ENCODE data around the gene EFCAB8.

EFCAB8 gene

DNA sequence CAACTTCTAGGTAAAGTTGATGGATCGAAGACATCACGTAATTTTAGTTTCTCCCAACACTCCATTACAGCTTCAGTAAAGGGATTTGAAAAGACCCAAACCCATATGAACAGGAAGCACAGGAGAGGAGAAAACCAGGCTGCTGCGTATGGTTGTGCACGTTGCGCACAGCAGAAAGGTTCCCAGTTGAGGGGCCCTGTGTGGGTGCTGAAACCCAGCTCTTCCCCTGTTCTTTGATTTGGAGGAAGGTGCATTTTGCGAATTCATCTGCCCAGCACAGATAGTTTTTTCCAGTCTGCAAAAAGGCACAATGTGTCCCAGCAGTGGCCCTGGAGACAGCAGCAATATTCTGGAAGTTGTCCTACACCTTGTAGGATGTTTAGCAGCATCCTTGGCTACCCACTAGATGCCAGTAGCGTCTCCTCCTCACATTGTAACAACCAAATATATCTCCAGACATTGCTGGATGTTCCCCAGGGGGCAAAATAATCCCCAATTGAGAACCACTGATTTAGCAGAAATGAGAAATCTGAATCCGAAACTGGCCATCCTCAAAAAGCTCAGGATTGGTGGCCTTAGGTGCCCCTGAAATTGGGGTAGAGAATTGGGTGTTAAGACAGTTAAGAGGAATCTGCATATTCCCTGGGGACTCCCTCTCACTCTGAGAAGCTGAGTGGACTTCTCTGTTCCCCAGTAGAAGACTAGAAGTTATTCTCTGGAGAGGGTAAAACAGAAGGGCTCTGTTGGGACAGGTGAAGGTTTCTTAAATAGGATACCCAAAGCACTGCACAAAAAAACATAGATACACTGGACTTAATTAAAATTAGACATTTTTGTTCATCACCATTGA is 133.3 kb downstream of the EFCAB8 start:
- ATAC-seq (ENCODE audit: insufficient read depth, low read depth), result no peak
- Histone ChIP-seq H3K36me3 (ENCODE audit: insufficient read depth, low read length) (no peaks in the 10 kb centered on the region), H3K27me3 (ENCODE audit: insufficient read depth, low read length, poor library complexity) (no peaks in the 10 kb centered on the region), H3K79me2 (ENCODE audit: insufficient read depth, low read length) (no peaks in the 10 kb centered on the region), H2AFZ (ENCODE audit: low read depth, low read length) (no peak overlapping the region), H3K9me3 (ENCODE audit: insufficient read depth, low read length, severe bottlenecking) (peaks cover 15% of the 10 kb centered on the region), H3K4me2 (ENCODE audit: insufficient read depth, low read length) (no peak overlapping the region), H3K9ac (ENCODE audit: low read depth, low read length) (no peak overlapping the region), H3K4me3 (ENCODE audit: low read depth in 1 of 2, low read length in 2 of 2) (no peak overlapping the region), H3K4me1 (ENCODE audit: insufficient read depth, low read length) (peaks cover 8% of the 10 kb centered on the region), H3K27ac (ENCODE audit: low read length) (no peak overlapping the region), H4K20me1 (ENCODE audit: insufficient read depth, low read length) (no peaks in the 10 kb centered on the region)
- DNase-seq, result no peak
- no peak for TF ChIP-seq EZH2 (IDR thresholded peaks at IDR 0.05; ENCODE audit: borderline replicate concordance, low read depth, low read length, severe bottlenecking)
- TF ChIP-seq, protein P1, sequence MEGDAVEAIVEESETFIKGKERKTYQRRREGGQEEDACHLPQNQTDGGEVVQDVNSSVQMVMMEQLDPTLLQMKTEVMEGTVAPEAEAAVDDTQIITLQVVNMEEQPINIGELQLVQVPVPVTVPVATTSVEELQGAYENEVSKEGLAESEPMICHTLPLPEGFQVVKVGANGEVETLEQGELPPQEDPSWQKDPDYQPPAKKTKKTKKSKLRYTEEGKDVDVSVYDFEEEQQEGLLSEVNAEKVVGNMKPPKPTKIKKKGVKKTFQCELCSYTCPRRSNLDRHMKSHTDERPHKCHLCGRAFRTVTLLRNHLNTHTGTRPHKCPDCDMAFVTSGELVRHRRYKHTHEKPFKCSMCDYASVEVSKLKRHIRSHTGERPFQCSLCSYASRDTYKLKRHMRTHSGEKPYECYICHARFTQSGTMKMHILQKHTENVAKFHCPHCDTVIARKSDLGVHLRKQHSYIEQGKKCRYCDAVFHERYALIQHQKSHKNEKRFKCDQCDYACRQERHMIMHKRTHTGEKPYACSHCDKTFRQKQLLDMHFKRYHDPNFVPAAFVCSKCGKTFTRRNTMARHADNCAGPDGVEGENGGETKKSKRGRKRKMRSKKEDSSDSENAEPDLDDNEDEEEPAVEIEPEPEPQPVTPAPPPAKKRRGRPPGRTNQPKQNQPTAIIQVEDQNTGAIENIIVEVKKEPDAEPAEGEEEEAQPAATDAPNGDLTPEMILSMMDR (IDR thresholded peaks at IDR 0.05; ENCODE audit: borderline replicate concordance, extremely low read depth, low read length, poor library complexity, severe bottlenecking), result peak; percentile 17

DNA sequence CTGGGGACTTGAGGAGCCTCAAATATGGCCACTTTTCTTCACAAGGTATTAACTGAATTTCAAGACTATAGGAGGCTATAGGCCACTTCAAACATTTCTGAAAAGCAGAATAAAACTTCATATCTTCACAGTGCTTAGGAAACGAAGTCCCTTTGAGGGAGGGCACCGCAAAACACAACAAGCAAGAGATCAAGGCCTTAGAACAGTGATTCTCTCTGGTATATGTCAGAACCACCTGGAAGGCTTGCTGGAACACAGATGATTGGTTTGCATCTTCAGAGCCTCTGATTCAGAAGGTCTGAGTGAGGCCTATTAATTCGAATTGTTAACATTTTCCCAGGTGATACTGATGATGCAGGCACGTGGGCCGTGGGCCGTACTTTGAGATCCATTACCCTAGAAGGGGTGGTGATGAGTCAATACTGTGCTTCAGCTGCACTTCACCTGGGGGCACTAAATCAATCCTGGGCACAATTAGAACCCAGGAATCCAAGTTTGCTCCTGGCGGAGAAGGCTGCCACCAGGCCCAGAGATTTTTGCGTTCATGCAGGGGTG is 134.8 kb downstream of the EFCAB8 start:
- peaks cover 8% of the 10 kb centered on the region for H3K4me1 ChIP-seq (ENCODE audit: insufficient read depth, low read length)
- H4K20me1 ChIP-seq (ENCODE audit: insufficient read depth, low read length), result no peaks in the 10 kb centered on the region
- no peaks in the 10 kb centered on the region for H3K79me2 ChIP-seq (ENCODE audit: insufficient read depth, low read length)
- TF ChIP-seq, protein P1 (IDR thresholded peaks at IDR 0.05; ENCODE audit: borderline replicate concordance, extremely low read depth, low read length, poor library complexity, severe bottlenecking), result no peak
- no peak for TF ChIP-seq EZH2 (IDR thresholded peaks at IDR 0.05; ENCODE audit: borderline replicate concordance, low read depth, low read length, severe bottlenecking)
- no peaks in the 10 kb centered on the region for H3K27me3 ChIP-seq (ENCODE audit: insufficient read depth, low read length, poor library complexity)
- peaks cover 15% of the 10 kb centered on the region for H3K9me3 ChIP-seq (ENCODE audit: insufficient read depth, low read length, severe bottlenecking)
- H3K4me2 ChIP-seq (ENCODE audit: insufficient read depth, low read length), result no peak overlapping the region
- H3K36me3 ChIP-seq (ENCODE audit: insufficient read depth, low read length), result no peaks in the 10 kb centered on the region
- H2AFZ ChIP-seq (ENCODE audit: low read depth, low read length), result no peak overlapping the region
- H3K27ac ChIP-seq (ENCODE audit: low read length), result no peak overlapping the region
- no peak overlapping the region for H3K9ac ChIP-seq (ENCODE audit: low read depth, low read length)
- no peak overlapping the region for H3K4me3 ChIP-seq (ENCODE audit: low read depth in 1 of 2, low read length in 2 of 2)
- ATAC-seq (ENCODE audit: insufficient read depth, low read depth) (no peak), DNase-seq (no peak)

DNA sequence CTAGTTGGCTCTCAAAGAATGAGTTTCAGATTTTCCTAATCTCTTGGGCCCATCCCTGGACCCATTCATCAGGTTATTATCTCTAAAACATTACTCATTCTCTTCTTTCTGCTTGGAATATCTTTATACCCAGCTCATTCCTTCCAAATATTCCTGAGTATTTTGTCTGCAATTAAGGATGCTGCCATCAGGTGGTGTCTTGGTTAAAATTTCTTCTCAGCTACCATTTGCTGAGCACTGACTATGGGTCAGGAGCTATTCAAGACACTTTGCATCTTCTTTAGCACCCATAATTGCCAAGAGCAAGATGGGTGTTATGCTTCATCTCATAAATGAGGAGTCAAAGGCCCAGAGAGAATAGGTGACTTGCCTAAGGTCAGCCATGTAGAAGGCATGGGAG is 137.1 kb downstream of the EFCAB8 start:
- H3K9ac ChIP-seq (ENCODE audit: low read depth, low read length), result no peak overlapping the region
- no peak overlapping the region for H3K27ac ChIP-seq (ENCODE audit: low read length)
- H2AFZ ChIP-seq (ENCODE audit: low read depth, low read length), result no peak overlapping the region
- H3K9me3 ChIP-seq (ENCODE audit: insufficient read depth, low read length, severe bottlenecking), result peaks cover 15% of the 10 kb centered on the region
- H3K4me2 ChIP-seq (ENCODE audit: insufficient read depth, low read length), result no peak overlapping the region
- no peaks in the 10 kb centered on the region for H3K27me3 ChIP-seq (ENCODE audit: insufficient read depth, low read length, poor library complexity)
- no peak overlapping the region for H3K4me3 ChIP-seq (ENCODE audit: low read depth in 1 of 2, low read length in 2 of 2)
- H4K20me1 ChIP-seq (ENCODE audit: insufficient read depth, low read length), result no peaks in the 10 kb centered on the region
- no peak for TF ChIP-seq EZH2 (IDR thresholded peaks at IDR 0.05; ENCODE audit: borderline replicate concordance, low read depth, low read length, severe bottlenecking)
- TF ChIP-seq, protein P1 (IDR thresholded peaks at IDR 0.05; ENCODE audit: borderline replicate concordance, extremely low read depth, low read length, poor library complexity, severe bottlenecking), result peak; percentile 36
- peaks cover 8% of the 10 kb centered on the region for H3K4me1 ChIP-seq (ENCODE audit: insufficient read depth, low read length)
- no peaks in the 10 kb centered on the region for H3K79me2 ChIP-seq (ENCODE audit: insufficient read depth, low read length)
- DNase-seq (no peak), ATAC-seq (ENCODE audit: insufficient read depth, low read depth) (no peak)
- no peaks in the 10 kb centered on the region for H3K36me3 ChIP-seq (ENCODE audit: insufficient read depth, low read length)

Measured in DND-41 (cell line).